Lung (tissue), 12 donors: ENCODE results near the gene SNRPB. TPM values are rescaled to one million over a fixed set of nuclear protein-coding genes. Genes with fewer than 3 reads are reported as not detected.
"Not testable (repeated sequence)": the region's sequence is repeated elsewhere in the genome, so short reads cannot be mapped to it uniquely, and the experiment has no call there.

Experiments used
- ATAC-seq: fragments of 200-7000 bp; cut with Tn5 transposase; one replicate; pipeline ENCODE4 v1.9.1; 2020; ENCODE audit warnings: moderate number of reproducible peaks; ENCODE audit not compliant: insufficient read depth, low FRiP score
- DNase-seq, 3 donors: peaks; one replicate each; pipeline ENCODE4 v3.0.0-alpha.2; 2013 to 2017
- H3K27ac ChIP-seq, 2 donors: one replicate each; pipeline ENCODE4 v1.5.1; 2013; ENCODE audit warnings: mild to moderate bottlenecking in 2 of 2, moderate library complexity in 2 of 2, control low read depth in 1 of 2, inconsistent platforms in 1 of 2, low read depth in 1 of 2, low read length in 1 of 2
- H3K27me3 ChIP-seq, 3 donors: one replicate each; pipeline ENCODE4 v1.5.1; 2013; ENCODE audit warnings: low read length in 2 of 3; ENCODE audit not compliant: control insufficient read depth in 3 of 3, insufficient read depth in 3 of 3
- H3K36me3 ChIP-seq, 4 donors: one replicate each; pipeline ENCODE4 v1.5.1; 2013; ENCODE audit warnings: low read length in 4 of 4, mild to moderate bottlenecking in 1 of 4, moderate library complexity in 1 of 4; ENCODE audit not compliant: control insufficient read depth in 4 of 4, insufficient read depth in 4 of 4
- H3K4me1 ChIP-seq, 5 donors: one replicate each; pipeline ENCODE4 v1.5.1; 2013; ENCODE audit warnings: low read length in 5 of 5, mild to moderate bottlenecking in 2 of 5, moderate library complexity in 1 of 5; ENCODE audit not compliant: control insufficient read depth in 5 of 5, insufficient read depth in 5 of 5
- H3K4me3 ChIP-seq: one replicate; pipeline ENCODE4 v1.5.1; 2013; ENCODE audit warnings: mild to moderate bottlenecking, control low read depth, moderate library complexity
- H3K9ac ChIP-seq, 2 donors: one replicate each; pipeline ENCODE4 v1.5.1; 2013; ENCODE audit warnings: low read length in 2 of 2, control low read depth in 1 of 2; ENCODE audit not compliant: insufficient read depth in 1 of 2
- H3K9me3 ChIP-seq, 4 donors: one replicate each; pipeline ENCODE4 v1.5.1; 2013; ENCODE audit warnings: low read length in 3 of 4, mild to moderate bottlenecking in 1 of 4, moderate library complexity in 1 of 4; ENCODE audit not compliant: control insufficient read depth in 4 of 4, insufficient read depth in 3 of 4
- CTCF ChIP-seq: IDR thresholded peaks from 2 replicates; pipeline ENCODE4 v1.5.1; 2012; ENCODE audit warnings: mild to moderate bottlenecking; ENCODE audit errors: control extremely low read depth, extremely low read depth
- WGBS, 2 donors: extraction: QIAGEN DNeasy Blood & Tissue Kit; methylation state at CpG; one replicate each; pipeline ENCODE4 v1.1.7; 2013; 5-methylcytosine and 5-hydroxymethylcytosine counted together
- polyA plus RNA-seq, 2 donors: library from polyadenylated mRNA; stranded (reverse); fragments of 200-250 nt; gene quantifications; one replicate each; pipeline ENCODE4 v1.2.1, GENCODE V29; 2013
- total RNA-seq, 2 donors: library from RNA; depleted of rRNA in 1 of 2; stranded (reverse); fragments of >200 nt in 1 of 2; gene quantifications; one replicate each; pipeline ENCODE4 v1.2.1, GENCODE V29; 2014 to 2021
- donor health status: control.
- donor health status: control.
- donor health status: Bipolar disorder and iron deficiency.
- donor health status: healthy.
- donor health status: DM: yes; HTN: yes; CAD: no.

SNRPB gene
- total and polyA plus RNA-seq, 4 donors, result 71.4 to 291 (median 178) TPM

DNA sequence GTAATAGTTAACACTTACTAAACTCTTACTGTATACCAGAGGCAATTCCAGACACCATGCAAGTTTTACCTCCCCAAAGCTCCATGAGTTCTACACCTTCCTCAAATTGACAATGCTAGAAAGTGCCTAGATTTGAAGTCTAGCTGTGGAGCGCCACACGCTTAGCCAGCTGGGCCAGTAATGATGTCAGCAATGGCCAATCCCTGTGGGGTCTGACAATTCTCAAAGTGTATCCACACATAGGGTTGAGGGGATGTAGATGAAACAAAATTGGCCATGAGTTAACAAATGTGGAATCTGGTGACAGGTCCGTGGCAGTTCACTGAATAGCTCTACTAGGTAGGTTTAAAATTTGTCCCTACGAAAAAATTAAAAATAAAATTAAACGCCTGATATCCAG, 36.9 kb upstream of the SNRPB start:
- Histone ChIP-seq H3K27ac (no peak overlapping the region), H3K9ac (no peak overlapping the region), H3K36me3 (peaks cover 0 to 1% (median 0%) of the 10 kb centered on the region in 4 donors), H3K9me3 (no peaks in the 10 kb centered on the region), H3K27me3 (no peaks in the 10 kb centered on the region), H3K4me1 (peaks cover 0 to 14% (median 5%) of the 10 kb centered on the region in 5 donors), H3K4me3 (no peak overlapping the region)
- ATAC-seq (no peak), DNase-seq (no peak)
- 88 to 89% methylated on average over 5 of the region's 5 CpGs for WGBS, 2 donors
- no peak for TF ChIP-seq CTCF

- peaks cover 0 to 14% (median 5%) of the 10 kb centered on the region in 5 donors for H3K4me1 ChIP-seq
- H3K4me3 ChIP-seq, H3K9ac ChIP-seq, ATAC-seq, H3K27me3 ChIP-seq, H3K9me3 ChIP-seq, H3K36me3 ChIP-seq, H3K27ac ChIP-seq, DNase-seq: not testable (repeated sequence)
- WGBS, 2 donors, result 92 to 99% methylated on average over 3 of the region's 5 CpGs
These were observed 35.8 kb upstream of the SNRPB start for GRCh38 chr20:2506426-2506825.

DNA sequence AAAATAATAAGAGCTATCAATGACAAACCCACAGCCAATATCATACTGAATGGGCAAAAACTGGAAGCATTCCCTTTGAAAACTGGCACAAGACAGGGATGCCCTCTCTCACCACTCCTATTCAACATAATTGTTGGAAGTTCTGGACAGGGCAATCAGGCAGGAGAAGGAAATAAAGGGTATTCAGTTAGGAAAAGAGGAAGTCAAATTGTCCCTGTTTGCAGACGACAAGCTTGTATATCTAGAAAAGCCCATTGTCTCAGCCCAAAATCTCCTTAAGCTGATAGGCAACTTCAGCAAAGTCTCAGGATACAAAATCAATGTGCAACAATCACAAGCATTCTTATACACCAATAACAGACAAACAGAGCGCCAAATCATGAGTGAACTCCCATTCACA, 34.2 kb upstream of the SNRPB start:
- H3K9me3 ChIP-seq, H3K4me3 ChIP-seq, ATAC-seq, H3K27me3 ChIP-seq, H3K36me3 ChIP-seq, H3K27ac ChIP-seq, DNase-seq, H3K9ac ChIP-seq: not testable (repeated sequence)
- 55 to 69% methylated on average over 2 of the region's 2 CpGs for WGBS, 2 donors
- H3K4me1 ChIP-seq, result peaks cover 0 to 14% (median 5%) of the 10 kb centered on the region in 5 donors

- H3K4me3 ChIP-seq, ATAC-seq, H3K9me3 ChIP-seq, H3K4me1 ChIP-seq, H3K9ac ChIP-seq, H3K27me3 ChIP-seq, DNase-seq, H3K27ac ChIP-seq: not testable (repeated sequence)
- WGBS, 2 donors, result 96 to 100% methylated on average over 2 of the region's 2 CpGs
- H3K36me3 ChIP-seq, result peaks cover 4 to 12% (median 11%) of the 10 kb centered on the region in 4 donors
These were observed 32.3 kb upstream of the SNRPB start for GRCh38 chr20:2502808-2503384.

DNA sequence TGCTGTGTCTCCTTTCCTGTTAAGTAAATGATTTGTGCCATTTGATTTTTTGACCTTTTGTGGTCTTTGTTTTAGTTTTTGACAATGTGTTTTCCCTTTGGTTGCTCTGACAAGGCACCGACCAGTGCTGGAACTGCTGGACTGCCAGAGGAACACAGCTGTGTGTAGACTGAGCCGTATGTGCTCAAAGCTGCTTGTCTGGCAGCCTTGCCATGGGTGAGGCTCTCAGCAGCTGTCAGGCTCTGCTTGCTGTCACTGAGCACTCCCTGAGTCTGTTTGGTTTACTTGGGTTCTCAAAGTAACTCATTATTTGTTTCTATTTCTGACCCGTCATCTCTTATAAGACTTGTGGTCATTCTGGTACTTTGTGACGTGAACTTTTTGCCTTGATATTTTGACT, 15.1 kb upstream of the SNRPB start:
- no peaks in the 10 kb centered on the region for H3K27me3 ChIP-seq
- H3K4me3 ChIP-seq, result no peak overlapping the region
- H3K27ac ChIP-seq, result no peak overlapping the region
- H3K9me3 ChIP-seq, result peaks cover 0 to 2% (median 0%) of the 10 kb centered on the region in 4 donors
- DNase-seq (no peak), ATAC-seq (no peak)
- TF ChIP-seq CTCF, result no peak
- H3K36me3 ChIP-seq, result peaks cover 6 to 48% (median 25%) of the 10 kb centered on the region in 4 donors
- WGBS, 2 donors, result 67 to 85% methylated on average over 4 of the region's 4 CpGs
- no peak overlapping the region for H3K9ac ChIP-seq
- H3K4me1 ChIP-seq, result peaks cover 0 to 1% (median 0%) of the 10 kb centered on the region in 5 donors
